Right lobe of liver (tissue), 4 donors: ENCODE data around the gene PAXX.

Experiments used
- POLR2A ChIP-seq: fragments of 450-650 bp; IDR thresholded peaks from one replicate; pipeline ENCODE4 v1.6.1; 2017; ENCODE audit warnings: antibody characterized with exemption, mild to moderate bottlenecking
- TF ChIP-seq, protein P1 (sequence below), 4 donors: fragments of 200-600 bp in 3 of 4; fragments of 450-650 bp in 1 of 4; IDR thresholded peaks; one replicate each; pipeline versions ENCODE4 v1.5.1 to v1.8.0; 2016 to 2022; ENCODE audit warnings: antibody characterized with exemption in 4 of 4, mild to moderate bottlenecking in 2 of 4
- donor health status: DM: no; HTN: no; CAD: no.
- donor health status: DM: no; HTN: no; CAD: no.
- donor health status: DM: no; HTN: yes; CAD: no.

- TF ChIP-seq, protein P1, sequence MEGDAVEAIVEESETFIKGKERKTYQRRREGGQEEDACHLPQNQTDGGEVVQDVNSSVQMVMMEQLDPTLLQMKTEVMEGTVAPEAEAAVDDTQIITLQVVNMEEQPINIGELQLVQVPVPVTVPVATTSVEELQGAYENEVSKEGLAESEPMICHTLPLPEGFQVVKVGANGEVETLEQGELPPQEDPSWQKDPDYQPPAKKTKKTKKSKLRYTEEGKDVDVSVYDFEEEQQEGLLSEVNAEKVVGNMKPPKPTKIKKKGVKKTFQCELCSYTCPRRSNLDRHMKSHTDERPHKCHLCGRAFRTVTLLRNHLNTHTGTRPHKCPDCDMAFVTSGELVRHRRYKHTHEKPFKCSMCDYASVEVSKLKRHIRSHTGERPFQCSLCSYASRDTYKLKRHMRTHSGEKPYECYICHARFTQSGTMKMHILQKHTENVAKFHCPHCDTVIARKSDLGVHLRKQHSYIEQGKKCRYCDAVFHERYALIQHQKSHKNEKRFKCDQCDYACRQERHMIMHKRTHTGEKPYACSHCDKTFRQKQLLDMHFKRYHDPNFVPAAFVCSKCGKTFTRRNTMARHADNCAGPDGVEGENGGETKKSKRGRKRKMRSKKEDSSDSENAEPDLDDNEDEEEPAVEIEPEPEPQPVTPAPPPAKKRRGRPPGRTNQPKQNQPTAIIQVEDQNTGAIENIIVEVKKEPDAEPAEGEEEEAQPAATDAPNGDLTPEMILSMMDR (IDR thresholded peaks at IDR 0.05): no peak
- TF ChIP-seq POLR2A: no peak
These were observed 5.1 kb downstream of the PAXX start for GRCh38 chr9:136997371-136997770.
